Dedifferentiated amniotic fluid mesenchymal stem cell (primary cell): Measurements from ENCODE around the gene ZFHX2.
A peak's percentile ranks its signal among the peaks of the same experiment; 100 is the strongest.
"Not testable (repeated sequence)": the region's sequence is repeated elsewhere in the genome, so short reads cannot be mapped to it uniquely, and the experiment has no call there.

Experiments
- DNase-seq: peaks from one replicate; pipeline ENCODE4 v3.0.0-alpha.2; 2016; ENCODE audit errors: extremely low spot score

The ZFHX2 gene

GRCh38 chr14:23551266-23552028 lies at the start of gene ZFHX2:
Gene ZFHX2, minus strand, starts transcription at chr14:23551765. Its CDS starts 16,440 bp downstream, at chr14:23535325.
- DNase-seq: no peak

- DNase-seq: no peak
These were observed 49.2 kb upstream of the ZFHX2 start for GRCh38 chr14:23600806-23601205.

- no peak for DNase-seq
These were observed 48.8 kb upstream of the ZFHX2 start for GRCh38 chr14:23600322-23600707.

DNA sequence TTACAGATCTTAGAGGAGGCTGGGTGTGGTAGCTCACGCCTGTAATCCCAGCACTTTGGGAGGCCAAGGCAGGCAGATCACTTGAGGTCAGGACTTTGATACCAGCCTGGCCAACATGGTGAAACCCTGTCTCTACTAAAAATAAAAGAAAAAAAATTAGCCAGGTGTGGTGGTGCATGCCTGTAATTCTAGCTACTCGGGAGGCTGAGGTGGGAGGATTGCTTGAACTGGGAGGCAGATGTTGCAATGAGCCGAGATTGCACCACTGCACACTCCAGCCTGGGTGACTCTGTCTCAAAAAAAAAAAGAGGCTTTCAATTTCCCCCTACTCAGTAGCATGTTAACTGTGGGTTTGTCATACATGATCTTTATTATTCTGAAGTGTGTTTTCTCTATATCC lies 42.6 kb upstream of the ZFHX2 start:
- DNase-seq: not testable (repeated sequence)

DNA sequence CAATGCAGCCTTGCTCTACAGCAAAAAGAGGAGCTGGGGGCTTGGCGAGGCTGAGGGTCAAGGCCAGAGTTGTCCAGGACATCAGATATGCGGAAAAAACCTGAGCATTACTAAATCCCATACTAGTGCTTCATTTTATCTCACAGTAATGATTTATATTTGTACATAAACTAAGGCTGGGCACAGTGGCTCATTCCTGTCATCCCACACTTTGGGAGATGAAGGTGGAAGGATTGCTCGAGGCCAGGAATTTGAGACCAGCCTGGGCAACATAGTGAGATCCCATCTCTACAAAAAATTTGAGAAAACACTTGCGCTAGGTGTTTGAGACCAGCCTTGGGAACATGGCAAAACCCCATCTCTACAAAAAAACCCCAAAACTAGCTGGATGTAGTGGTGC lies 38.6 kb upstream of the ZFHX2 start:
- DNase-seq: no peak

- DNase-seq: no peak
These were observed 38.0 kb upstream of the ZFHX2 start for GRCh38 chr14:23589606-23590005.

DNA sequence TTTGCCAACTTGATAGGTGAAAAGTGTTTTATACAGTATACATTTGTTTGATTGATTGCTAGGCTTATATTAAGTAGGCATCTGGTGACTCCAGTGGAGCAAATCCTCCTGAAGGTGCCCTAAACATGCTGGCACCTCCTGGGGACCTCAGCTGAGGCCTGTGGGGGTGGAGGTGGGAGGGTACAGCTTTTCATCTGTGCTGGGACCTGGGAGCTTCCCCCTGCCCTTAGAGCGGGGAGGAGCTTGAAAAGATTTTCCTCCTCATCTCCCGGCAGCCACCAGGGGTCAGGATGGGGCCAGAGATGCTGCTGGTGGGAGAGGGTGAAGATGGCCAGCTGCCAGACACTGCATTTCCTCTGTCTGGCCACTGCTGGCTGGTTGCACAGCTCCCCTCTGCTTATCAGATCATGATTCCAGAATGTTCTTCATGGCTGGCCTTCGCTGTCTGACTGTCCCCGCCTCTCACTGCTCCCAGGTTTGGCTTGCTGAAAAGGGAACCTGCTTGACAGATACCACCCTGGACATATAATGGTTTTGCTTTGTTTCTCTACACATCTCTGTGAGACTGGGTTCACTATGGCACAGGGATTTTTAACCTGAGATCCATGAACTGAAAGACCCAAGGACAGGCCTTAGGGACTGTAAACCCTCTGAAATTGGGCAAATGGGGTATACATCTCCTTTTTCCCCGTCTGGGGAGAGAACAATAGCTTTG lies 37.5 kb upstream of the ZFHX2 start:
- peak; percentile 56 for DNase-seq

- DNase-seq: not testable (repeated sequence)
These were observed 33.1 kb upstream of the ZFHX2 start for GRCh38 chr14:23584527-23585203.

DNA sequence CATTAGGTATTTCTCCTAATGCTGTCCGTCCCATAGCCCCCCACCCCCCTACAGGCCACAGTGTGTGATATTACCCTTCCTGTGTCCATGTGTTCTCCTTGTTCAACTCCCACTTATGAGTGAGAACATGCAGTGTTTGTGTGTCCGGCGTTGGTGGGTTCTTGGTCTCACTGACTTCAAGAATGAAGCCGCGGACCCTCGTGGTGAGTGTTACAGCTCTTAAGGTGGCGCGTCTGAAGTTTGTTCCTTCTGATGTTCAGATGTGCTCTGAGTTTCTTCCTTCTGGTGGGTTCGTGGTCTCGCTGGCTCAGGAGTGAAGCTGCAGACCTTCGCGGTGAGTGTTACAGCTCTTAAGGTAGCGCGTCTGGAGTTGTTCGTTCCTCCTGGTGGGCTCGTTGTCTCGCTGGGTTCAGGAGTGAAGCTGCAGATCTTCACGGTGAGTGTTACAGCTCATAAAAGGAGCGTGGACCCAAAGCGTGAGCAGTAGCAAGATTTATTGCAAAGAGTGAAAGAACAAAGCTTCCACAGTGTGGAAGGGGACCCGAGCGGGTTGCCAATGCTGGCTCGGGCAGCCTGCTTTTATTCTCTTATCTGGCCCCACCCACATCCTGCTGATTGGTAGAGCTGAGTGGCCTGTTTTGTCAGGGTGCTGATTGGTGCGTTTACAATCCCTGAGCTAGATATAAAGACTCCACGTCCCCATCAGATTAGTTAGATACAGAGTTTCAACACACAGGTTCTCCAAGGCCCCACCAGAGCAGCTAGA lies 32.4 kb upstream of the ZFHX2 start:
- DNase-seq: not testable (repeated sequence)

- DNase-seq: no peak
These were observed 31.6 kb upstream of the ZFHX2 start for GRCh38 chr14:23582906-23583760.

DNA sequence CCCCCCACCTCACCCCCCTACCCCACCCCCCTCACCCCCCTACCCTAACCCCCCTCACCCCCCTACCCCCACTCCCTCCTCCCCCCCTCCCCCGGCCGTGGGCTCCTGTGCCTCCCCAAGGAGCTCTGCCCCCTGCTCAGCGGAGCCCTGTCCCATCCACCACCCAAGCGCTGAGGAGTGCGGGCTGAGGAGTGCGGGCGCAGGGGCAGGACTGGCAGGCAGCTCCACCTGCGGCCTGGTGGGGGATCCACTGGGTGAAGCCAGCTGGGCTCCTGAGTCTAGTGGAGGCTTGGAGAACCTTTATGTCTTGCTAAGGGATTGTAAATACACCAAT lies 29.4 kb upstream of the ZFHX2 start:
- DNase-seq: no peak

DNA sequence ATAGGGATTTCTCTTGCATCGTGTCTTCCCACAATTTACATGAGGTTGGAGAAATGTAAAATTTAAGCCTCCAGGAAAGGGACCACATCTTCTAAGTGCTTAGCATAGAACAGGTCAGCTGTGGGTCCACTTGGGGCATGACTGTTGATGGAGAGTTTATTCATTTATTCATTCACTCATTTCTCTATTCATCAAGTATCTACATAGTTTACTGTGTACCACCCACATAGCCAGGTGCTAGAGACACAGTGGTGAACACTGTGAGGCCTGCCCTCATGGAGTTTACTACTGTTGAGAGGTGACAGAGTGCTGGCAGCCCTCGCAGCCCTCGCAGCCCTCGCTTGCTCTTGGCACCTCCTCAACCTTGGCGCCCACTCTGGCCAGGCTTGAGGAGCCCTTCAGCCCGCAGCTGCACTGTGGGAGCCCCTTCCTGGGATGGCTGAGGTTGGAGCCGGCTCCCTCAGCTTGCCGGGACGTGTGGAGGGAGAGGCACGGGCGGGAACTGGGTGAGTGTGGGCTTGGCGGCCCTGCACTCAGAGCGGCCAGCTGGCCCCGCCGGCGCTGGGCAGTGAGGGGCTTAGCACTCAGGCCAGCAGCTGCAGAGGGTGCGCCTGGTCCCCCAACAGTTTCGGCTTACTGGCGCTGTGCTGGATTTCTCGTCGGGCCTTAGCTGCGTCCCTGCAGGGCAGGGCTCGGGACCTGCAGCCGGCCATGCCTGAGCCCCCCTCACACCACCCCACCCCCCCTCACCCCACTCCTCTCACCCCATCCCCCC lies 28.8 kb upstream of the ZFHX2 start:
- DNase-seq: no peak

DNA sequence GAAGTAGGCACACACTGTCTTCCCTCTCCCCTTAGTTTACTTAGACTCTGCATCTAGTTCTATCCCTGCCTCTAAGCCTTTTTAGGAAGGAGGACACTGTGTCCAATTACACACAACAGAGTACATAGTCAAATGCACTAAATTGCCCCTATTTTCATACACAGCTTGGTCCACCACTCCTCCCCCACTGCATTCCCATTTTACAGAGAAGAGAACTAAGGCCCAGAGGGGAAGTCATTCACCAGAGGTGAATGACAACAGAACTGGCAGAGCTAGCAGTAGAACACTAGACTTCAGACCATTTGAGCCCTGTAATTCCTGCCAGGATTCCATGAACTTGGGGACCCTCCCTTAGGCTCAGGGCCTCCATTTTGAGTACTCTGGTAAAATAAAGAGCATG lies 28.2 kb upstream of the ZFHX2 start:
- no peak for DNase-seq

GRCh38 chr14:23579311-23579630 lies 27.7 kb upstream of the ZFHX2 start:
- no peak for DNase-seq

DNA sequence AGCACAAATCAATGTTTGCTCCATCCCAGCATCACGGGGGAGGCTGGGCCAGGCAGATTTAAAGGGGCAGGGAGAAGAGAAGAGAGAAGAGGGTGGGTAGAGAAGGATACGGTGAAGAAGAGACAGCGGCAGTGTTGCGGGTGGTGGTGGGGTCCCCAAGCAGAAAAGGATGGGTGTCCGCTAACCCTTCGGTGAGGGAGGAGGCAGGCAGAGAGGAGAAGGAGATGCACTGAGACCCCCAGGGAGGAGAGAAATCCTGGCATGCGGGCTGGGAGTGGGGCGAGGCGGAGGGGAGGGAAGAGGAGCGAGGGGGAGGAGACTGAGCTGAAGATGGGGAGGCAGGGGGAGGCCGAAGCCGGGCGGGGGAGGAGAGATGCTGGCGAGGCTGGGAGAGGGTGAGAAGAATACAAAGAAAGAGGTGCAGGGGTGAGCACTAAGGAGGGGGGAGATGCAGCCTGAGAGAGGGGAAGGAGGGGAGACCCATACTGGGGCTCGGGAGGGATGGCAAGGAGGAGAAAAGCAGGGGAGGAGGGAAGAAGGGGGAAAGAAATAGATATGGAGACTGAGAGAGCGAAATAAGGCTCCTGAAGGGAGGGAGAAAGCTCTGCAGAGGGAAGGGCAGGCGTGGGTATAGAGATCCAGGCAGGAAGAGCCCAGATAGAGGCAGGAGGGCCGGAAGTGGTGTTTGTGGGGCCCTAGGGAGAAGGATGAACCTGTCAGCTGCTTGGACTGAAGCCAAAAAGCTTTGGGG lies 27.2 kb upstream of the ZFHX2 start, which contains the start of gene JPH4:
Gene JPH4, minus strand, starts transcription at position 231 of the 751 bp plus-strand sequence. CDS start 1,337 bp downstream, outside the sequence.
- DNase-seq: no peak

- DNase-seq: no peak
These were observed 26.3 kb upstream of the ZFHX2 start for GRCh38 chr14:23577710-23578392.

GRCh38 chr14:23577004-23577681 lies 25.6 kb upstream of the ZFHX2 start:
- DNase-seq: no peak

GRCh38 chr14:23573384-23574015 lies 21.9 kb upstream of the ZFHX2 start:
- DNase-seq: no peak
